Activated CD8-positive, alpha-beta memory T cell treated with anti-CD3 and anti-CD28 coated beads, Interleukin-2, amount 50 U/mL, for 24 hours (primary cell): ENCODE data around the gene RGS2.

Experiments
- DNase-seq: peaks from one replicate; pipeline ENCODE4 v3.0.0-alpha.2; 2020; ENCODE audit errors: extremely low read depth

Gene RGS2

DNA sequence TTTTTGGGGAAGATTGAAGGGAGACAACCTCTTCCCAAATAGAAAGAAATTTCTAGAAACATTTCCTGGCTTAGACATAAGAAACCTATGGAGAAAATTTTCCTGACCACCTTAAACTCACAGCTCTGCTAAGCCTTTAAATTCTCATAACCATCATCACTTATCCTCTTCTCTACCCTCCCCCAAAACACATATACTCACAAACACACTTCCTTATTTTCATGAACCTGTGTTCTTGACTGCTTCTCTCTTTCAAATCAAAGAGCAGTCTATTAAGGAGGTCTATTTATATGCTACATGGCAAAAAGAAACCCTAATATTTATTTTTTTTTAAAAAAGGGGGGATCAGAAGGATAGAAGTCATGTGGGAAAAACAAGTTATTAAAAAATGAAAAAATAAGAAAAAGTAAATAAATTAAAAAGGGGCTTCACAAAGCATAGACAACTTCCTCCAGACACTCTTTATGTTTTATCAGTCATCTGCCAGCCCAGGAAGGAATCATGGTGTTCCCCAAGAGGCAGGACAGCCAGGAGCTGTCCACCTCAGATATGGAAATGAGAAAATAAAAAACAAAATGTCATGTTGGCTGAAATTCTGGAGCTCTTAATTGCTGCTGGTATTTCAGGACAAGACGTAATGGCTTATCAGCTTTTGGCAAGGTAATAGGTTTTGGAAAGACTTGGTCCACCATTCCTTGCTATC is 12.8 kb upstream of the RGS2 start:
- no peak for DNase-seq

DNA sequence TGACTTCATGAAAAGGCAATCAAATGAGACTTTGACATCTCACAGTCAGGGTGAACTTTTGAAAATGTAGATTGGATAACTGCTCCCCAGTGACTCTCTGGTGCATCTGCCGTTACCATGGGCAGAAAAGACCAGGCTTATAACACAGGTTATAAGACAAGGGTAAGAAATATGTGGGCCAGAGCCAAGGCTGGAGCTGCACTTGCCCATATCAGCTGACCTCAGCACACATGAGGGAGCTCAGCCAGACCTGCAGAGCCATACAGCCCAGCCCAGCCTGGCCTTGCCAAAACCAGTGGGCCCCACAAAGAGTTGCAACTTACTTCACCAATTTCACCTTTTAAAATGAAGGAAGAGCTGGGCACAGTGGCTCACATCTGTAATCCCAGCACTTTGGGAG is 11.7 kb upstream of the RGS2 start:
- DNase-seq = no peak

DNA sequence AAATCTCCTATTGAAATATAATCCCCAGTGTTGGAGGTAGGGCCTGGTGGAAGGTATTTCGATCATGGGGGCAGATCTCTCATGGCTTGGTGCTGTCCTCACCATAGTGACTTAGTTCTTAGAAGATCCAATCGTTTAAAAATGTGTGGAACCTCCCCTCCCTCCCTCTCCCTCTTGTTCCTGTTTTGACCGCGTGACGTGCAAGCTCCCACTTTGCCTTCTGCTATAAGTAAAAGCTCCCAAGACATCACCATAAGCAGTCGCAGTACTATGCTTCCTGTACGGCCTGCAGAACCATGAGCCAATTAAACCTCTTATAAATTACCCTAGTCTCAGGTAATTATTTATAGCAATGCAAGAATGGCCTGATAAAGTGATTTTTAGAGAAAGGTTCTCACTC is 10.9 kb upstream of the RGS2 start:
- no peak for DNase-seq

DNA sequence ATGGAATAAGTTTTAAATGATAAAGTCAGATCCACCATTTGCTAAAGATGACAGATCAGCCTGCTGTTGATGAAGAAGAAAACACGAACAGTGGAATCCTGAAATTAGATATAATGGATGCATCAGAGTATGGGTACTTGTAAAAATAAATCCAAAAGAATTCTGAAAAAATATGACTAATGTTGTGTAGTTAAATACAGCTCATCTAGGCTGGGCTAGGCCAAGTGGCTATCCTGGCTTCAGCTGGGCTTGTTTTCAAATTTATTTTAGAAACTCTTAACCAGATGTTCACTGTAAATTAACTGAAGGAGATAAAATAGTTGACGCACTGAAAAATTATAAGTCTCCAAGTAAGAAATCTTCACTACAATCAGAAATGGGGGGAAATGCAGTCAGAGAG is 7.4 kb upstream of the RGS2 start:
- DNase-seq = no peak

DNA sequence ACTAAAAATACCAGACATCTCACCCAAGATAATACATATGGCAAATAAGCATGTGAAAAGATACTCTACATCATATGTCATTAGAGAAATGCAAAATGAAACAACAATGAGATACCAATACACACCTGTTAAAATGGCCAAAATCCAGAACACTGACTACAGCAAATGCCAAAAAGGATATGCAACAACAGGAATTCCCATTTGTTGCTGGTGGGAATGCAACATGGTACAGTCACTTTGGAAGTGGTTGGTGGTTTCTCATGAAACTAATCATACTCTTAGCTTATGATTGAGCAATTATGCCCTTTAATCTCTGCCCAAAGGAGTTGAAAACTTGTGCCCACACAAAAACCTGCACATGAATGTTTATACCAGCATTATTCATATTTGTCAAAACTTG is 6.4 kb upstream of the RGS2 start:
- DNase-seq = no peak

DNA sequence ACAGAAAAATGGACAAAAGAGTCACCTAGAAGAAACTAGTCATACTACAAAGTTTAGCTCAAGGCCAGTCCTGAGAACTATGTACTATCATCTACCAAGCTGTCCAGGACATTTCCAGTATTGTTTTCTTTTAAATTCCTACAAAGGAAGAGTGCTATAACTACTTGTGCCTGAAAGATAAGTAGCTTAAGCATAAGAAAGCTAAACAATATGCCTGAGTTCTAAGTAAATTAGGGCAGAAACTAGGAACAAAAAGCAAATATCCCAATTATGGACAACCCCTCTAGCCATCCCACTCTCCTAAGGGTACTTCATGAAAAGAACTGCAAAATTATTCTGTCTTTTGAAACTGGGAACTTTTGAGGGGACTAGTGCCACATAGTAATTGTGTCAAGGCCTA is 5.3 kb upstream of the RGS2 start:
- DNase-seq = no peak

DNA sequence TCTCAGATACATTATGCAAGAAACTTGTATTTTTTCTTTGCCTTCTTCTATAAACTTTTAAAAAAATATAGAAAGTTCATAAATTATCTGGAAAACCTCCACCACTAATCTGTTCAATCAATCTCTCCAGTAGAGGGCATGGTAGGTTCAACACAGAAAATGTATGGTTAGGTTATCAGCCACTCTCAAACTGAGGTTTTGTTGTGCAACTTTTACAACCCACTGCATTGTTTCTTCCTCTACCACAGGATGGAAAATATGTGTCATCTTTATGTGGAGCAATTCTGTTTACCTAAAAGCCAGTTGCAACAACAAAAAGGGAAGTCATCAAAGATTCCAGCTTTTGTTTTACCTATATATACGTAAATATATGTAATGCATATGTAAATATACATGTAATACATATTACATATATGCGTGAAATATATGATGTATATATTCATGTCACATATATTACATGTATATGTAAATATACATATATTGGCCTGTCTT is 3.0 kb upstream of the RGS2 start:
- no peak for DNase-seq

DNA sequence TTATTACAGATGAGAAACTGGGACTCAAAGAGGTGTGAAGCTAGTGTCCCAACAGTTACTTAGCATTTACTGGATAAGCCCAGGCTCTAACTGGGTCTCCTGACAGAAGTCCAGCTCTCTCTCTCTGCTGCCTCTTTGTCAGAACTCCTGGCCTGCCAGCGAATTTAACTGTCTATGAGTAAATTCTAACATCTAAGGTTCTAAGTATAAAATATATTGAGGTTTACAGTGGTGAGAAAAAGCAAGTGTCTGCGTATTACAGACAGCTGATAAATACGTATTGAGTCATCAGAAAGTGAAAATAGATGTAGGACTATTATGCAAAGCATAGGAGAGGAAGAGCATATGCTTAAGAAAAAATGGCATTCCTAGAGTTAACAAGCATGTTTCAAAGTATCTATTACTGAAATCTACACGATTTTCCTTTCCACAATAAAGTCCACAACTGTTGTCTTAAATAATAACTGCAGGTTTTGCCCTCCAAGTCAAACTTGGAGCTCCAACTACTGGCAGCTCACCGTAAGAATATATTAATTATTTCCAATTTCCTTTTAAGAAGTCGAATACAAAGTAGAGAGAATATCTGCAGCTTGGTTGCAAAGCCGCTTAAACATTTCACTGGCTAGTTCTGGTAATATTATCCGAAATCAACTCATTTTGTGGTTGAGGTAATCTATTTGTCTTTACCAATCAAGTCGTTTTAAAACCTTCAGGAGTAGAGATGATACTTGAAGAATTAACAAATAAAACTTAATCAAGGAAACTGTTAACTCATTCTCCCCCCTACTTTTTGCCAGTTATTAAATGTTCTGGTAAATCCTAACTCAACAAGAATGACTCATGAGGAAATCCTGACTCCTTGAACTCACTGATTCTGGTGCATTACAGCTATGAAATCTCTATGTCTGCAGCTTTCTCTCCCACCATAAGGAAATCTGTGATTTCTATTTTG is 1.4 kb upstream of the RGS2 start:
- no peak for DNase-seq

DNA sequence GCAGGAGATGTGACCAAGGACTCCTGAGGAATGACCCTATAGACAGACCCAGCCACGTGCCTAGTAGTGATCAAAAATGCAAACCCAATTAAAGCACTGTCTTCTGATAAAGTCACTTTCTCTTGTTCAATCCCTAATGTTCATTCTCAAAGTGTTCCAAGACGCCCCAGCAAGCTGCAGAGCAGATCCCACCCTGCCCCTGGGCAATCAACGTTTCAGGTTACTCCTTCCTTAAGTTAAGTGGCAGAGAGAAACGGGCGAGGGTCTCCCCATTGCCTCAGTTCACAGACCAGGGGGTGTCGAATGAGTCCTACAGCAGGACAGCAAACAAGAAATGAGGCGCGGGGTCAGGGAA is 699 bp upstream of the RGS2 start:
- DNase-seq = no peak

DNA sequence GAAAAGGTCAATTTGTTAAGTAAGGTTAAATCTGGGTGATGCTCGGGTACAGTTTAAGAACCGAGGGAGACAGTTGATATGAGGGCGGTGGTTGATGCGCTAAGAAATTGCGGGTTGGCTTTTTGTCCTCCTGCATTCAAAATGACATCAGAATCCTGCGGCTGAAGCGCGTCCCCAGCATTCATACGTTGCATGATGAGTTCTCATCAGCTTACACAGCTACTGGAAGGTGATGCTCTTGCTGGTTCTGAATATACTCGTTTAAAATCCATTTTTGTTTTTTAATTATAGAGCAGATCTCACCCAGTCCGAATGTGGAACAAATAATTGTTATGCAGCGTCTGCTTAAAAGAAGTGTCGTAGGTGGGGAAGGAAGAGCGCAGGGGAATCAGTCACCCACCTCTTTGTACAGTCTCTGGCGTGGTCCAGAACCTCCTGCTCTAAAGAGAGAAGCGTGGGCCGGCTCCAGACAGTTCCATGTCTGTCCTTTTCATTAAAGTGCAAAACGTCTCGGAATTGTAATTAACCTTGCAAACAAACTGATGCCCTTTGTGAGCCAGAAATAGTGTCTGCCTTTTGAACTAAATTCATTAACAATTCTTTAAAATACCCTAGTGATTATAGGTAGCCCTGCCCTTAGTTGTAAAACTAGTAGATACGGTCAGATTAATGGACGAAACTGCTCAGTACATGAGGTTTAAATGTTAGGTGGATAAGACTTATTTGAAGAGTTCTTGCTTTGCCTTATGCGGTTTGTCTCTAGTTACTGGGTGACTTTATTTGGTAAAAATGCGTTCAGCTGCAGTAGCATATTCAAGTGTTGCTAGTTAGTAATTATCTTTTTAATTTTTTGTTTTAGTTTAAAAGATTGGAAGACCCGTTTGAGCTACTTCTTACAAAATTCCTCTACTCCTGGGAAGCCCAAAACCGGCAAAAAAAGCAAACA is 741 bp downstream of the RGS2 start:
- DNase-seq = no peak

DNA sequence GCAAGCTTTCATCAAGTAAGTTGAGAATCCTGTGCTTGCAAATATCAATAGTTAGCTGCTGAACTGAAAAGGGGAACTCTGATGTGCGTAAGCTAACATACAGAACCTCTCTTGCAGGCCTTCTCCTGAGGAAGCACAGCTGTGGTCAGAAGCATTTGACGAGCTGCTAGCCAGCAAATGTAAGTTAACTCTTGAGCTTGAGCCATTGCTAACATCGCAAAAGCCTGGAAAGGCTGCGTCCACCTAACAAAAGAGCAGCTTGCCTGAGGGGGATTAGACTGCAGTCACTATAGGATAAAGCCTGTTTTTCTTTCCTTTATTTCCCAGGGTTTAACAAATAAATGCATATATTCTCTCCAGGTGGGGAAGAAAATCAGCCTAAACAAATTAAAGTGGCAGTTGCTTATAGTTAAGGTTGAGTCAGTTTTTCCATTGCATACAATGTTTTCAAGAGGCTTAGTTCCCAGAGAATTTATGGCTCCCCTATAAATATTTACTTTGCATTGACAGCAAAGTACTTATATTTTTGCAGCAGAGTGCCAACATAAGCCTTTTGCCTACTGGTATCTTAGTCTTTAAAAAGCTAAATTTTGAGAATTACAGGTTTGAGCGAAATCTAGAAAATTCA is 1.5 kb downstream of the RGS2 start:
- no peak for DNase-seq

DNA sequence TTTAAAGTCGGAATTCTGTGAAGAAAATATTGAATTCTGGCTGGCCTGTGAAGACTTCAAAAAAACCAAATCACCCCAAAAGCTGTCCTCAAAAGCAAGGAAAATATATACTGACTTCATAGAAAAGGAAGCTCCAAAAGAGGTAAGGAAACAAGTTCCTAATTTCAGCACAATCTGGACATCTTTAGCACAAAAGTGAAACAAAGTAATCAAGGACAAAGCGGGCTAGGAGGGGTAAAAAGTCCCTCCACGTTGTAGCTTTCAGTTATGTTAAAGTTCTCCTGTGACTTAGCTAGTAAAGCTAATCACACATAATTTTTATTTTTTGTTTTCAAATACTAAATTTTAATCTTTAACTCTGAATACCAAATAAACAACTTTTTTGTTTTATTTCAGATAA is 2.2 kb downstream of the RGS2 start:
- no peak for DNase-seq

DNA sequence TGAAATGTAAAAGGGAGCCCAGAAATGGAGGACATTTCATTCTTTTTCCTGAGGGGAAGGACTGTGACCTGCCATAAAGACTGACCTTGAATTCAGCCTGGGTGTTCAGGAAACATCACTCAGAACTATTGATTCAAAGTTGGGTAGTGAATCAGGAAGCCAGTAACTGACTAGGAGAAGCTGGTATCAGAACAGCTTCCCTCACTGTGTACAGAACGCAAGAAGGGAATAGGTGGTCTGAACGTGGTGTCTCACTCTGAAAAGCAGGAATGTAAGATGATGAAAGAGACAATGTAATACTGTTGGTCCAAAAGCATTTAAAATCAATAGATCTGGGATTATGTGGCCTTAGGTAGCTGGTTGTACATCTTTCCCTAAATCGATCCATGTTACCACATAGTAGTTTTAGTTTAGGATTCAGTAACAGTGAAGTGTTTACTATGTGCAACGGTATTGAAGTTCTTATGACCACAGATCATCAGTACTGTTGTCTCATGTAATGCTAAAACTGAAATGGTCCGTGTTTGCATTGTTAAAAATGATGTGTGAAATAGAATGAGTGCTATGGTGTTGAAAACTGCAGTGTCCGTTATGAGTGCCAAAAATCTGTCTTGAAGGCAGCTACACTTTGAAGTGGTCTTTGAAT is 2.9 kb downstream of the RGS2 start:
- DNase-seq = no peak

DNA sequence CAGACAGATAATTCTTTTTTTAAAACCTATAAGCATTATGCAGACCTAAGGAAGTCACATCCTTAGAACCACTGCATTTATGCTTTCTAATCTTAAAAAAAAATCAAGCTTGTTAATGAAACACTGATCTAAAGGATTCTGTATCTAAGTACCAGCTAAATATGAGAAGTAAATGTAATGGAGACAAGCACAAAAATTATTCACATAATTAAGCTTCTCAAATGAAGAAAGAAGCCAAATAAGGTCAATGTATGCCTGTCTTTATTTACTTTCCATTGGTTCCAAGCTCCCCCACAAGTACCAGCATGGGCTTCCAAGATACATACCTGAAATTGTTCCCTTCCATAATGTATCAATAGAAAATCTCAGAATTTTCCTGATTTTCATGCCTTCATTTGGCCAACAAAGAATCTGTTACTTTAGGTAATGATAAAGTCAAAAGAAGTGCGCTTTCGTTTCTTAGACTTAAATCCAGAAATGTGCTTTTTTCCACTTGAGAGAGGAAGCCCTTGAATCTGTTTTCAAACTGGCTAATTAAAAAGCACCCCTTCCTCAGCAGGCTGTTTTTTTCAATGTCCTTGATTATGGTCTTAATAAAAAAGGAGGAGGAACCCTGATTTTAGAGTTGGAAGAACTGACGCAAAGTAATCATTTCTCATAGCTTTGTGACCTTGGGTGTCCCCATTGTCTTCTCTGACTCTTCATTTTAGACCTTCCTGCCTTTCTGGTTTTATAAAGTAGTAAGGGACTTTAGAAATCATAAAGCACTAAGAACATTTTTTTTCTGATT is 3.8 kb downstream of the RGS2 start:
- no peak for DNase-seq

DNA sequence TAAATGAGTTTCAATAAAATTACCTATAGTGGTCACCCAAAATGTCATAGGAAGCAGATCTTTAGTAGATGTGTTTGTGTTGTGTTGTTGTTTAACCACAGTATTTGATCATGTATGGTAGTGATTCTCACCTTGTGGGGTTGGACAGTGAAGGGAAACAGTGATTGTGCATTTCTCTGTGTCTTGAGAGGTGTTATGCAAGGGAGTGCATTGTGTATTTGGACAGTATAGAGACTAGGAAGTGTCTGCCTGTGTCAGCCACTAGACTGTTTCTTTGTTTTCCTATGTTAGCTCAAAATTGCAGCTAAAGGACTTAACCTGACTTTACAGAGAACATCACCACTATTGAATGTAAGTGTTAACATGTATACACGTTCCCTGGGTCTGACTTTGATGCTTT is 6.0 kb downstream of the RGS2 start:
- no peak for DNase-seq

DNA sequence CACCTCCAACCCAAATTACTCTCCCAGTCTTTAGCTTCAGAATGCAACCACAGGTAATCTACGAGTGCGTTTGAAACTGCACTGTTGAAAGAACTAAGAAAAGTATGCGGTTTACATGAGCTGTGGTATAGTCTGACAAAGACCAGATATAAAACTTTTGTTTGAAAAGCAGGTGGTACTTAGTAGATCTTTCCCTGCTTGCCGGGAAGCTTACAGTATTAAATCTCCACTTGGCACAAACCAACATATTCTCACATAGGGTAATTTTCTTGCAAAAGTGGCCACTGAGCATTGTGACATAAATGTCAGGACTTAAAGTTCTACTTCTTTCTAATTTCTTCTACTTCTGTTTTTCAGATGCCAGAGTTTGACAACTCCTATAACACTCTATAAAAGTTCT is 8.4 kb downstream of the RGS2 start:
- DNase-seq = no peak

DNA sequence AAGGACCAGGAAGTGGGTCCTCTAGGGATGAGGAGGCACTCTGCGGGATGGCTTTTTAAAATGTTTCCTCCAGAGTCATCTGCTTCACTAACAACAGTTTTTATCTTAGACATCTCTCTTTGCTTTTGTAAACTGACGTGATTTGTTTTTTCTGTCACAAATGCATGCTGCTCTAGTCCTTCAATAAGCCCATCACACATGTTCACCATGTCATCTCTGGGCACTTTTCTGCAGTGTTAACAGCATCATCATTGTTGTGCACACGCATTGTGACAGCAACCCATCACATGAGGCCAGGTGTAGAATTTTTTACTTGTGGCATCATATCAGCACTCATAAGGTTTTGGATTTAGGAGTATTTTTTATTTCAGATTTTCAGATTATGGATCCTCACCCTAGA is 12.5 kb downstream of the RGS2 start:
- no peak for DNase-seq

DNA sequence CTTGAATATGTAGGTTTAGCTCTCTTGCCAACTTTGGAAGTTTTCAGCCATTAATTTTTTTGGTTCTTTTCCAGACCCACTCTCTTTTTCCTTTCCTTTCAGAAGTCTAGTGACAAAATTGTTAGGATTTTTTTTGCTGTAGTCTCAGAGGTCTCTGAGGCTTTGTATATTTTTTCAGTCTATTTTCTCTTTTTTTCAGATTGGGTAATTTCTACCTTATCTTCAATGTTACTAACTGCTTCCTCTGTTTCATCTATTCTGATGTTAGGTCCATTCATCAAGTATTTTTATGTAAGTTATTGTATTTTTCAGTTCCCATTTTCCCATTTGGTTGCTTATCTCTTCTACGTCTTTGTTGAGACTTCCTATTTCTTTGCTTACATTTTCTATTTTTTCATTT is 15.7 kb downstream of the RGS2 start:
- DNase-seq = no peak

DNA sequence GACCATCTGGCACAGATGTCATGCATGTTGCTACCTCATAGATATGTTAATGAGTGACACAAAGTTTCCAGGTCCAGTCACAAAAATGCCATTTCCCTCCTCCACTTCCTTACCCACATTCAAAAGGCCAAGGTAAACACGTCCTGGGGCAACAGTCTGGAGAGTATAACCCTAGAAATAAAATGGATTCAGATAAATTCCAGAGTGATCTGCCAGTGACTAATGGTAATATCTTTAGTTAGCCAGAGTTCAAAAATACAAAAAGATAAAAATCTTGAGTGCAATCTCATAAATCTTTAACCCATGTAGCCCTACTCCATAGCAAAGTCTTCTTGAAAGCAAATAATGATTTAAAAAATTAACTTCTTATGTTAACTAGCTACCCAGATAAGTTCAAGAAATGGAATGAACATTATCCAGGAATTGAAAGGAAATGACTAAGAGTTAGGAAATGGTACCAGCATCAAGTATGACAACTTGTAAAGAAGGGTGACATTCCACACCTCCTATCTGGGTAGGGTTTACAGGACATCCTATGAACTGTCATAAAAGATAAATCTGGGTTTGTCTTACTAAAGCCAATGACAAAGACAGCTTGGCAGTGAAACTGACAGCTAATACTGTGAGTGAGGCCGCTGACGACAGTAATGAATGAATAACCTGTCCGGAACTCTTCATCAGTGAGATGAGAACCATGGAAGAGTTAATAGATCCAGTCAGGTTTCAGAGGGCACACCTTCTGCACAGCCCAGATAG is 18.1 kb downstream of the RGS2 start:
- no peak for DNase-seq
